HUDEP-2 (cell line): Measurements from ENCODE around the gene PJA2.

ENCODE experiments used
- DNase-seq, 76 experiments: peaks; one replicate each; lab custom pipeline; 2025; ENCODE audit not compliant: unreplicated experiment in 76 of 76; lab: John Stamatoyannopoulos, UW

Gene PJA2

GRCh38 chr5:109350537-109351270 lies 59.1 kb downstream of the PJA2 start:
- DNase-seq = no peak

GRCh38 chr5:109349388-109349787 lies 60.4 kb downstream of the PJA2 start:
- no peak for DNase-seq

- DNase-seq = peak in 2 of 76 experiments; percentile 3 to 11
Observed at GRCh38 chr5:109347252-109347888, 62.4 kb downstream of the PJA2 start.

GRCh38 chr5:109345699-109346098 lies 64.1 kb downstream of the PJA2 start:
- DNase-seq = no peak

GRCh38 chr5:109340351-109340750 lies 69.4 kb downstream of the PJA2 start:
- DNase-seq = no peak

- DNase-seq = no peak
Observed at GRCh38 chr5:109335114-109335513, 74.7 kb downstream of the PJA2 start.

- no peak for DNase-seq
Observed at GRCh38 chr5:109334056-109334455, 75.7 kb downstream of the PJA2 start.

GRCh38 chr5:109329333-109330237 lies 80.2 kb downstream of the PJA2 start:
- DNase-seq = no peak

- DNase-seq = no peak
Observed at GRCh38 chr5:109328626-109329025, 81.1 kb downstream of the PJA2 start.

- no peak for DNase-seq
Observed at GRCh38 chr5:109327570-109327969, 82.2 kb downstream of the PJA2 start.

GRCh38 chr5:109326919-109327318 lies 82.9 kb downstream of the PJA2 start:
- no peak for DNase-seq

- DNase-seq = no peak
Observed at GRCh38 chr5:109325456-109325855, 84.3 kb downstream of the PJA2 start.

GRCh38 chr5:109324931-109325330 lies 84.8 kb downstream of the PJA2 start:
- DNase-seq = no peak

GRCh38 chr5:109324351-109324750 lies 85.4 kb downstream of the PJA2 start:
- DNase-seq = no peak

- DNase-seq = no peak
Observed at GRCh38 chr5:109322694-109323093, 87.1 kb downstream of the PJA2 start.

- DNase-seq = no peak
Observed at GRCh38 chr5:109319351-109319750, 90.4 kb downstream of the PJA2 start.

- no peak for DNase-seq
Observed at GRCh38 chr5:109318455-109319108, 91.2 kb downstream of the PJA2 start.

- peak in 2 of 76 experiments; percentile 1 to 8 for DNase-seq
Observed at GRCh38 chr5:109316634-109317033, 93.1 kb downstream of the PJA2 start.

- DNase-seq = no peak
Observed at GRCh38 chr5:109315245-109315644, 94.5 kb downstream of the PJA2 start.

GRCh38 chr5:109313127-109313526 lies 96.6 kb downstream of the PJA2 start:
- no peak for DNase-seq

GRCh38 chr5:109312695-109313094 lies 97.1 kb downstream of the PJA2 start:
- no peak for DNase-seq
